Measurements from ENCODE around the gene TSPAN33.

TSPAN33 gene

GRCh38 chr7:129144095-129144833 lies at the start of gene TSPAN33:
TSPAN33 (plus strand) TSS chr7:129144707; CDS start chr7:129144981, 274 bp downstream.
- POLR2A ChIA-PET (ENCODE audit: low non-redundant PET), result no interaction called here
- H3K27ac ChIP-seq, result no peak within 1 kb of the TSS
- CTCF ChIA-PET, result no interaction called here
- TF ChIP-seq CTCF (conservative IDR thresholded peaks at IDR 0.05; ENCODE audit: low read depth), result no peak
- DNase-seq (ENCODE audit: low spot score), result peak; percentile 82

- no peak for TF ChIP-seq CTCF (conservative IDR thresholded peaks at IDR 0.05; ENCODE audit: low read depth)
- ChIA-PET POLR2A (ENCODE audit: low non-redundant PET) (no interaction called here), CTCF (no interaction called here)
- no peak overlapping the region for H3K27ac ChIP-seq
- no peak for DNase-seq (ENCODE audit: low spot score)
These were observed 49.2 kb upstream of the TSPAN33 start for GRCh38 chr7:129095258-129095657.

- DNase-seq (ENCODE audit: low spot score), result no peak
- TF ChIP-seq CTCF (conservative IDR thresholded peaks at IDR 0.05; ENCODE audit: low read depth), result no peak
- H3K27ac ChIP-seq, result no peak overlapping the region
- POLR2A ChIA-PET (ENCODE audit: low non-redundant PET), result no interaction called here
- CTCF ChIA-PET, result interaction anchor here (1.2 kb wide), 1 partner anchor 65 kb away, joined by 4 read pairs; no protein-coding TSS in a partner anchor
These were observed 46.0 kb upstream of the TSPAN33 start for GRCh38 chr7:129098409-129099084.

- ChIA-PET POLR2A (ENCODE audit: low non-redundant PET) (no interaction called here), CTCF (no interaction called here)
- DNase-seq (ENCODE audit: low spot score), result no peak
- no peak for TF ChIP-seq CTCF (conservative IDR thresholded peaks at IDR 0.05; ENCODE audit: low read depth)
- no peak overlapping the region for H3K27ac ChIP-seq
These were observed 43.7 kb upstream of the TSPAN33 start for GRCh38 chr7:129100827-129101166.

GRCh38 chr7:129101746-129102145 lies 42.8 kb upstream of the TSPAN33 start:
- ChIA-PET CTCF (interaction anchor here (0.8 kb wide), 1 partner anchor 261 kb away, joined by 3 read pairs; no protein-coding TSS in a partner anchor), POLR2A (ENCODE audit: low non-redundant PET) (no interaction called here)
- no peak for TF ChIP-seq CTCF (conservative IDR thresholded peaks at IDR 0.05; ENCODE audit: low read depth)
- no peak for DNase-seq (ENCODE audit: low spot score)
- no peak overlapping the region for H3K27ac ChIP-seq

- no peak for TF ChIP-seq CTCF (conservative IDR thresholded peaks at IDR 0.05; ENCODE audit: low read depth)
- no peak overlapping the region for H3K27ac ChIP-seq
- no peak for DNase-seq (ENCODE audit: low spot score)
- CTCF ChIA-PET, result interaction anchor here (1.7 kb wide), 1 partner anchor 12 kb away, joined by 4 read pairs; no protein-coding TSS in a partner anchor
- POLR2A ChIA-PET (ENCODE audit: low non-redundant PET), result no interaction called here
These were observed 40.8 kb upstream of the TSPAN33 start for GRCh38 chr7:129103561-129104324.
